ENCODE data around the gene CASP2. TPM values are rescaled to one million over a fixed set of nuclear protein-coding genes. Genes with fewer than 3 reads are reported as not detected.

The CASP2 gene
- total RNA-seq, 1 donor from 2014 or later = 62.2 TPM

DNA sequence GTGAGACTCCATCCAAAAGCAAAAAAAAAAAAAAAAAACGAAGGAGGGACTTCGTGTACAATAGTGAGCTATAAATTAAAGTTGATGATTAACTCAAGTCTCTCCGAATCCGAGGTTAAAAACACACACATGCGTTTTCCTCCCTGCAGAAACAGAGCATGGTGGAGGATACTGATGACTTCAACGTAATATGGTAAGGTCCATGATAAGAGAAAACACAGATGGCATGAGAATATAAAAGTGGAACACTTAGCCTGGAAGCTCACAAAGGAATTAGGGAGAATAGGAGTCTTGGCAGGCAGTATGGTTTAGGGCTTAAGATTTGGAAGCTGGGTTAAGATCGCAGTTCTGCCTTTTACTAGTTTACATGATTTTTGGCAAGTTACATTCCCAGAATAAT is 45.0 kb upstream of the CASP2 start:
- H3K36me3 Mint-ChIP-seq (ENCODE audit: low read depth) = no peaks in the 10 kb centered on the region
- POLR2A ChIA-PET = no interaction called here
- no peak overlapping the region for H3K27ac Mint-ChIP-seq
- H3K27me3 Mint-ChIP-seq = peaks cover 10% of the 10 kb centered on the region
- intact Hi-C loops (cut with micrococcal nuclease) = loop anchor here (10.0 kb wide), 2 partner anchors 262 to 1152 kb away; no protein-coding TSS in a partner anchor
- CTCF ChIA-PET = interaction anchor here (1.5 kb wide), 1 partner anchor 173 kb away, joined by 5 read pairs; no protein-coding TSS in a partner anchor
- peaks cover 22% of the 10 kb centered on the region for H3K4me1 Mint-ChIP-seq
- no peak overlapping the region for H3K4me3 Mint-ChIP-seq
- TF ChIP-seq, protein P1, sequence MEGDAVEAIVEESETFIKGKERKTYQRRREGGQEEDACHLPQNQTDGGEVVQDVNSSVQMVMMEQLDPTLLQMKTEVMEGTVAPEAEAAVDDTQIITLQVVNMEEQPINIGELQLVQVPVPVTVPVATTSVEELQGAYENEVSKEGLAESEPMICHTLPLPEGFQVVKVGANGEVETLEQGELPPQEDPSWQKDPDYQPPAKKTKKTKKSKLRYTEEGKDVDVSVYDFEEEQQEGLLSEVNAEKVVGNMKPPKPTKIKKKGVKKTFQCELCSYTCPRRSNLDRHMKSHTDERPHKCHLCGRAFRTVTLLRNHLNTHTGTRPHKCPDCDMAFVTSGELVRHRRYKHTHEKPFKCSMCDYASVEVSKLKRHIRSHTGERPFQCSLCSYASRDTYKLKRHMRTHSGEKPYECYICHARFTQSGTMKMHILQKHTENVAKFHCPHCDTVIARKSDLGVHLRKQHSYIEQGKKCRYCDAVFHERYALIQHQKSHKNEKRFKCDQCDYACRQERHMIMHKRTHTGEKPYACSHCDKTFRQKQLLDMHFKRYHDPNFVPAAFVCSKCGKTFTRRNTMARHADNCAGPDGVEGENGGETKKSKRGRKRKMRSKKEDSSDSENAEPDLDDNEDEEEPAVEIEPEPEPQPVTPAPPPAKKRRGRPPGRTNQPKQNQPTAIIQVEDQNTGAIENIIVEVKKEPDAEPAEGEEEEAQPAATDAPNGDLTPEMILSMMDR (IDR thresholded peaks at IDR 0.05) = no peak
- DNase-seq (no peak), ATAC-seq (ENCODE audit: low read depth) (no peak)
- no peaks in the 10 kb centered on the region for H3K9me3 Mint-ChIP-seq

DNA sequence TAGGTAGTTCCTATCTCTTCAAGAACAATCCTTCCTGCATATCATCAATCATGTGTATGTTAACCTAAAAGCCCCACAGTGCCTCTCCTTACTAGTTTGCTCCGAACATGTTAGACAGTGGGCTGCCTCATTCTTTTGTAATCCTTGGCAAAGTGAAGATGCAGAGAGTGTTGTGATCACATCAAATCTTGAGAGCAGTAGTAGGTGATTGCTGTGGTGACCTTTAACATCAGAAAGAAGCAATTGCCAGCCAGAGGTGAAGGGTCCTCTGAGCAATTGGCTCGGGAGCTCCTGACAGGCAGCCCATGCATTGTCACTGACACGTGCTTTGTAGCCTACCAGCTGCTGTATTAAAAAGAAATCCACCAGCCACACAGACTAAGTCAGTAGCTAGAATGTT is 44.5 kb upstream of the CASP2 start:
- Mint-ChIP-seq H3K4me1 (peaks cover 25% of the 10 kb centered on the region), H3K27ac (no peak overlapping the region), H3K9me3 (no peaks in the 10 kb centered on the region), H3K36me3 (ENCODE audit: low read depth) (no peaks in the 10 kb centered on the region), H3K27me3 (peaks cover 10% of the 10 kb centered on the region), H3K4me3 (no peak overlapping the region)
- TF ChIP-seq, protein P1 (IDR thresholded peaks at IDR 0.05) = no peak
- no peak for DNase-seq
- intact Hi-C loops (cut with micrococcal nuclease) = loop anchor here (10.0 kb wide), 2 partner anchors 261 to 1151 kb away; no protein-coding TSS in a partner anchor
- ChIA-PET CTCF (interaction anchor here (1.3 to 1.5 kb wide), 2 partner anchors 12 to 172 kb away, joined by 3 to 5 read pairs; no protein-coding TSS in a partner anchor), POLR2A (no interaction called here)
- no peak for ATAC-seq (ENCODE audit: low read depth)

DNA sequence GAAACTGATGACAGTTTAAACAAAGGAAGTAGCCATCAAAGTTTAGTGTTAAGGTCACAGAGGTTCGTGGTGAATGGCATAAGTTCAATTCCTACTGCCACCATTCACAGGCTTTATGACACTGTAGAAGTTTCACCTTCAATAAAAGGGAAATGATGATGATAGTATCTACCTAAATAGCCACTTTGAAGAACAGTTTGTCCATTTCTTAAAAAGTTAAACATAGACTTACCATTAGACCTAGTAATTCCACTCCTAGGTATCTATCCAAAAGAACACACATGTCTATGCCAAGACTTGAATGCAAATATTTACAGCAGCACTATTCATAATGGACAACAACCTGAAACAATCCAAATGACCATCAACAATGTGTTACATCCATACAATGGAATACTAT is 43.8 kb upstream of the CASP2 start:
- Mint-ChIP-seq H3K9me3 (no peaks in the 10 kb centered on the region), H3K36me3 (ENCODE audit: low read depth) (no peaks in the 10 kb centered on the region), H3K4me1 (peaks cover 25% of the 10 kb centered on the region), H3K27ac (no peak overlapping the region), H3K4me3 (no peak overlapping the region), H3K27me3 (peaks cover 10% of the 10 kb centered on the region)
- TF ChIP-seq, protein P1 (IDR thresholded peaks at IDR 0.05) = no peak
- CTCF ChIA-PET = interaction anchor here (0.9 to 1.3 kb wide), 2 partner anchors 11 to 29 kb away, joined by 3 read pairs; no protein-coding TSS in a partner anchor
- intact Hi-C loops (cut with micrococcal nuclease) = loop anchor here (10.0 kb wide), 2 partner anchors 260 to 1150 kb away; no protein-coding TSS in a partner anchor
- ATAC-seq (ENCODE audit: low read depth) (no peak), DNase-seq (no peak)
- POLR2A ChIA-PET = no interaction called here

DNA sequence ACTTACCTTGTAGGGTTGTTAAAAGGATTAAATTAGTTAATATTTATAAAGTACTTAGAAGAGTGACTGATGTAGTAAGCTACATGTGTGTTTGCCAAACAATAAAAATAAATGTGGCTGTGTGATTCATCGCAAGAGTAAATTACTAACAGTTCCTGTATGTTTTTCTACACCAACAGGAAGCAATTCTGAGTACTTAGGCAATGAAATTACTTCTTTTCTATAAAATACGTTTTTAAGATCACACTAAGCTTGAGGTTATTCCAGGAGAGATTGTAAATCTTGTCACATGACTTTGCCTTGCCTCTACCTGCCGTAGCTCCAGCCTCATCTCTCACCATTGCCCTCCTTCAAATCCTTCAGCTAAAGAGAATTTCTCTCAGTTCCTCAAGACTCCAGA is 43.0 kb upstream of the CASP2 start:
- TF ChIP-seq, protein P1 (IDR thresholded peaks at IDR 0.05) = no peak
- H3K4me1 Mint-ChIP-seq = peaks cover 31% of the 10 kb centered on the region
- H3K4me3 Mint-ChIP-seq = no peak overlapping the region
- CTCF ChIA-PET = interaction anchor here (0.9 to 1.3 kb wide), 2 partner anchors 11 to 30 kb away, joined by 3 read pairs; no protein-coding TSS in a partner anchor
- H3K36me3 Mint-ChIP-seq (ENCODE audit: low read depth) = no peaks in the 10 kb centered on the region
- no peaks in the 10 kb centered on the region for H3K9me3 Mint-ChIP-seq
- H3K27me3 Mint-ChIP-seq = peaks cover 10% of the 10 kb centered on the region
- POLR2A ChIA-PET = interaction anchor here (0.7 kb wide), 1 partner anchor 42 kb away, joined by 4 read pairs; no protein-coding TSS in a partner anchor
- intact Hi-C loops (cut with micrococcal nuclease) = loop anchor here (10.0 kb wide), 2 partner anchors 260 to 1150 kb away; no protein-coding TSS in a partner anchor
- no peak overlapping the region for H3K27ac Mint-ChIP-seq
- ATAC-seq (ENCODE audit: low read depth) = no peak
- DNase-seq = no peak

DNA sequence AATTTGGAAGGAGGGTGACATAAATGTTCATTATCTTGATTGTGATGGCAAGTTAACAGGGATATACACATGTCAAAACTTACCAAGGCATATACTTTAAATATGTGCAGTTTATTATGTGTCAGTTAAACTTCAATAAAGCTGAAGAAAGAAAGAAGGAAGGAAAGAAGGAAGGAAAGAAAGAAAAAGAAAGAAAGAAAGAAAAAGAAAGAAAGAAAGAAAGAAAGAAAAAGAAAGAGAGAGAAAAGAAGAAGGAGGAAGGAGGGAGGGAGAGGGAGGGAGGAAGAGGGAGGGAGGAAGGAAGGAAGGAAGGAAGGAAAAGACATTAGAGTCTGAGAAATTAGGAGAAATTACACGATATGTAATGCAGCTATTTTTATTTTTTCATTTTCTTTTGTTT is 40.8 kb upstream of the CASP2 start:
- TF ChIP-seq, protein P1 (IDR thresholded peaks at IDR 0.05) = no peak
- DNase-seq = no peak
- intact Hi-C loops (cut with micrococcal nuclease) = loop anchor here (10.0 kb wide), 2 partner anchors 257 to 1147 kb away; no protein-coding TSS in a partner anchor
- Mint-ChIP-seq H3K27ac (no peak overlapping the region), H3K9me3 (no peaks in the 10 kb centered on the region), H3K4me1 (peaks cover 51% of the 10 kb centered on the region), H3K27me3 (no peaks in the 10 kb centered on the region), H3K4me3 (no peak overlapping the region), H3K36me3 (ENCODE audit: low read depth) (no peaks in the 10 kb centered on the region)
- ATAC-seq (ENCODE audit: low read depth) = no peak
- ChIA-PET CTCF (no interaction called here), POLR2A (no interaction called here)
